GM12873 (cell line): ENCODE data around the gene HELT.
A peak's percentile ranks its signal among the peaks of the same experiment; 100 is the strongest.

Experiments used
- TF ChIP-seq, protein P1 (sequence below): IDR thresholded peaks from 2 replicates; pipeline ENCODE4 v1.5.1; 2012; ENCODE audit warnings: low read depth, mild to moderate bottlenecking, moderate library complexity, low read length, control low read depth; ENCODE audit not compliant: insufficient read depth; ENCODE audit errors: missing control alignments

The HELT gene

DNA sequence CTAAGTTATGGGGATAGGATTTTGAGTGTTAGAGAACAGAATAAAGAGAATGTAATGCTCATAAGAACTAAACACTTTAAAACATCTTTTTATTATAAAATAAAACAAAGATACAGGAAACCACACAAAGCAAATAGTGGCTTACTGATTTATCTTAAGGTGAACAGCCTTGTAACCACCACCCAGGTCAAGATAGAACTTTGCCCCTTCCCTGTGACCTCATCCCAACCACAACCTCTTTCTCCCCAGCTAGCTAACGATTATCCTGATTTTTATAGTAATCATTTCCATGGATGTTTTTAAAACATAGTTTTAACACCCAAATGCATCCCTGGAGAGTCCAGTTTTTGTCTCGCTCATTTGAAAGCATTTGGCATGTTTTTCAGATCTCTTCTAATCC lies 17.0 kb downstream of the HELT start:
- TF ChIP-seq, protein P1, sequence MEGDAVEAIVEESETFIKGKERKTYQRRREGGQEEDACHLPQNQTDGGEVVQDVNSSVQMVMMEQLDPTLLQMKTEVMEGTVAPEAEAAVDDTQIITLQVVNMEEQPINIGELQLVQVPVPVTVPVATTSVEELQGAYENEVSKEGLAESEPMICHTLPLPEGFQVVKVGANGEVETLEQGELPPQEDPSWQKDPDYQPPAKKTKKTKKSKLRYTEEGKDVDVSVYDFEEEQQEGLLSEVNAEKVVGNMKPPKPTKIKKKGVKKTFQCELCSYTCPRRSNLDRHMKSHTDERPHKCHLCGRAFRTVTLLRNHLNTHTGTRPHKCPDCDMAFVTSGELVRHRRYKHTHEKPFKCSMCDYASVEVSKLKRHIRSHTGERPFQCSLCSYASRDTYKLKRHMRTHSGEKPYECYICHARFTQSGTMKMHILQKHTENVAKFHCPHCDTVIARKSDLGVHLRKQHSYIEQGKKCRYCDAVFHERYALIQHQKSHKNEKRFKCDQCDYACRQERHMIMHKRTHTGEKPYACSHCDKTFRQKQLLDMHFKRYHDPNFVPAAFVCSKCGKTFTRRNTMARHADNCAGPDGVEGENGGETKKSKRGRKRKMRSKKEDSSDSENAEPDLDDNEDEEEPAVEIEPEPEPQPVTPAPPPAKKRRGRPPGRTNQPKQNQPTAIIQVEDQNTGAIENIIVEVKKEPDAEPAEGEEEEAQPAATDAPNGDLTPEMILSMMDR = no peak

DNA sequence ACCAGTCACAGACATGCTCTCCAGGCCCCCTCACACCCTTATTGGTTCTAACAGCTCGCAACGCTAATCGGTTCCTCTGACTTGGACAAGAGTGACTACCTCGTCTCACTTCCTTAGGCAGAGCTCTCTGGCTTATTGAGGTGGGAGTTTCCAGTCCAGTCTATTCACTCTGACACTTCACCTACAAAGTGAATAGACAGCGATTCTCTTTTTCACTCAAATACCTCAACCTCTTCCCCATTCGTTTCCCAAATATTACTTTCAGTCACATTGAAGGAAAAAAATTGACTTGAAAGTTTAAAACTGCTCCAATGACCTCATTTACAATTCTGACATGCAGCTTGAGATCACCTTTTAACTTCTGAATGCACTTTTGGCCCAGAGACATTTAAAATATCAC lies 17.7 kb downstream of the HELT start:
- TF ChIP-seq, protein P1 = no peak

DNA sequence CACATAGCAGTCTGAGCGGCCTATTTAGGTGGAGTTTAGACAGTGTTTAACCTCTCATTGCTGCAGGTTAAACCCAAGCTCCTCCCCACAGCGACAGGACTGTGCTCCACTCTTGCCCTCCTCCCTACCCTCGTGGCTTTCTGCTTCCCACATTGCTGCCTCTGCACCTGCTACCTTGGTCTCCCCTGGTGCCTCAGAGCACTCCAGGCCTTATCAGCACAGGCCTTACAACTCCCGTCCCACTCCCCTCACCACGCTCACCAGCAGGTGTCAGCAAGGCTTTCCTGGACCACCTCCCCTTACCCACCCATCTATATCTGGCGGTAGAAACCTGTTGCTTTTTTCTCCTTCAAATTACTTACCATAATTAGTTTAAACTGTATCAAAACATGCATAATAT lies 18.6 kb downstream of the HELT start:
- TF ChIP-seq, protein P1 = no peak

DNA sequence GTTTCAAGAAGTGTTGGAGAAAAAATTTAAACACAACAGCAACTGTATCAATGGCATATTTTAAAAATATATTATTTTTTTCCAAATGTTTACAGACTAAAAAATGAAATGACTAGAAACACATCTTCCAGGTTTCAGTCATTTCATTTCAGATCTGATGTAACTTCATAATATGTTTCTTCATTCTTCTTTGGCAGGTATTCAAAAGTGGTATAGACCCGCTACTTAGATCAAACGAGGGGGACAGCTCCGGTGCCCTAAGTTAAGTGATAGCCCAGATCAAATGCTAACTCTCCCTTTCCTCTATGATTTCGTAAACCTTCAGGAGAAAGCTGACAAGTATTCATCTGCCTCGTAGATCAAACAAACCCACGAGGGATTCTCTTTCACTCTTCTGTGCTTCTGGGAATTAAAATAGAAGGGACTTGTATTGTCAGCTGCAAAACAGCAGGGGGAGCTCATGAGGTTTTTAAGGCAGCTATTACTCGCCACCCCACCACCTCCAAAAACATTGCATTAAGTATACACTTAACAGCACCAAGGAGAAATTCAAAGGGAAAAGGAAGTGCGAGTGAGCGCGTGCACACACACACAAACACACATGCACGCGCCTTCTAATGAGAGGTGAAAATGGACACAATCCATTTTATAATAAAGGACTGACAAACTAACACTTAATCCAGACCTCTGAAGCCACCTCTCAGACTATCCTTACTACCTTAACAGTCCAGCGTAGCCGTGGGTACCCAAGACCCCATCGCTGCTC lies 21.4 kb downstream of the HELT start:
- TF ChIP-seq, protein P1 = peak; percentile 82

GRCh38 chr4:185040523-185040922 lies 22.2 kb downstream of the HELT start:
- TF ChIP-seq, protein P1 = no peak

- TF ChIP-seq, protein P1 = no peak
Measured at GRCh38 chr4:185053746-185054145, 35.5 kb downstream of the HELT start.

GRCh38 chr4:185054272-185054671 lies 36.0 kb downstream of the HELT start:
- TF ChIP-seq, protein P1 = no peak
